Fibroblast of the aortic adventitia (primary cell): ENCODE measurements around the gene ETV6. TPM values are rescaled to one million over a fixed set of nuclear protein-coding genes. Genes with fewer than 3 reads are reported as not detected.

Experiments
- DNase-seq: peaks from one replicate; pipeline ENCODE4 v3.0.0-alpha.2; 2010; ENCODE audit warnings: low read depth
- H3K4me3 ChIP-seq: 2 replicates; pipeline ENCODE4 v1.5.1; 2011; ENCODE audit warnings: low read depth, mild to moderate bottlenecking, control low read depth, low read length, moderate library complexity
- CTCF ChIP-seq: IDR thresholded peaks from 2 replicates; pipeline ENCODE4 v1.5.1; 2011; ENCODE audit warnings: mild to moderate bottlenecking, low read length, control low read depth, inconsistent platforms; ENCODE audit not compliant: insufficient read depth
- total RNA-seq: library from RNA; depleted of rRNA; stranded (reverse); fragments of >200 nt; gene quantifications from 2 replicates; pipeline ENCODE4 v1.2.3, GENCODE V29; 2012; ENCODE audit warnings: low replicate concordance

ETV6 gene
- total RNA-seq, 1 donor = 6.1 TPM

GRCh38 chr12:11664101-11664500 is 14.6 kb downstream of the ETV6 start:
- DNase-seq = no peak
- TF ChIP-seq CTCF = no peak
- H3K4me3 ChIP-seq = no peak overlapping the region

GRCh38 chr12:11666131-11667050 is 16.9 kb downstream of the ETV6 start:
- no peak overlapping the region for H3K4me3 ChIP-seq
- no peak for DNase-seq
- TF ChIP-seq CTCF = no peak

- TF ChIP-seq CTCF = no peak
- DNase-seq = no peak
- H3K4me3 ChIP-seq = no peak overlapping the region
These were observed 17.7 kb downstream of the ETV6 start for GRCh38 chr12:11667171-11667570.

- DNase-seq = no peak
- H3K4me3 ChIP-seq = no peak overlapping the region
- TF ChIP-seq CTCF = no peak
These were observed 19.1 kb downstream of the ETV6 start for GRCh38 chr12:11668611-11669010.

GRCh38 chr12:11669348-11669747 is 19.9 kb downstream of the ETV6 start:
- no peak for TF ChIP-seq CTCF
- no peak for DNase-seq
- no peak overlapping the region for H3K4me3 ChIP-seq

GRCh38 chr12:11672256-11673191 is 23.1 kb downstream of the ETV6 start:
- DNase-seq = no peak
- no peak for TF ChIP-seq CTCF
- H3K4me3 ChIP-seq = no peak overlapping the region
